Stomach (tissue), 9 donors: ENCODE results near the gene EXT2. TPM values are rescaled to one million over a fixed set of nuclear protein-coding genes. Genes with fewer than 3 reads are reported as not detected.

Source experiments
- DNase-seq, 2 donors: peaks; one replicate each; pipeline versions ENCODE4 v3.0.0 to v3.0.0-alpha.2; 2013 to 2019
- H3K27ac ChIP-seq, 5 donors: fragments of 200-600 bp in 4 of 5; sonication (generic) in 4 of 5; one replicate each; pipeline ENCODE4 v1.5.1; 2013 to 2019; ENCODE audit warnings: mild to moderate bottlenecking in 1 of 5, moderate library complexity in 1 of 5
- H3K27me3 ChIP-seq, 3 donors: fragments of 200-600 bp; sonication (generic); one replicate each; pipeline ENCODE4 v1.5.1; 2017 to 2019; ENCODE audit warnings: mixed run types in 1 of 3
- H3K36me3 ChIP-seq, 4 donors: fragments of 200-600 bp; sonication (generic); 1 replicate in 3 of 4; 2 replicates in 1 of 4; pipeline ENCODE4 v1.5.1; 2016 to 2019
- H3K4me1 ChIP-seq, 4 donors: fragments of 200-600 bp; sonication (generic); one replicate each; pipeline ENCODE4 v1.5.1; 2016 to 2019
- H3K4me3 ChIP-seq, 4 donors: fragments of 200-600 bp; sonication (generic) in 3 of 4; one replicate each; pipeline ENCODE4 v1.5.1; 2016 to 2019; ENCODE audit warnings: mild to moderate bottlenecking in 1 of 4
- H3K9me3 ChIP-seq, 4 donors: fragments of 200-600 bp; sonication (generic); one replicate each; pipeline ENCODE4 v1.5.1; 2016 to 2019
- EP300 ChIP-seq: sonication (generic); formaldehyde crosslinking; IDR thresholded peaks from one replicate; pipeline ENCODE4 v1.6.1; 2017; ENCODE audit warnings: antibody characterized with exemption
- POLR2A ChIP-seq, 4 donors: fragments of 450-650 bp; IDR thresholded peaks; one replicate each; pipeline ENCODE4 v1.6.1; 2016; ENCODE audit warnings: antibody characterized with exemption in 4 of 4, control low read depth in 2 of 4, mild to moderate bottlenecking in 1 of 4, moderate library complexity in 1 of 4
- POLR2AphosphoS5 ChIP-seq, 3 donors: sonication (generic); formaldehyde crosslinking; IDR thresholded peaks; one replicate each; pipeline ENCODE4 v1.6.1; 2016; ENCODE audit warnings: antibody characterized with exemption in 3 of 3
- WGBS, 5 donors: extraction: QIAGEN DNeasy Blood & Tissue Kit in 3 of 5; methylation state at CpG; one replicate each; pipeline versions ENCODE4 v1.1.5 to v1.1.7; 2013 to 2018; 5-methylcytosine and 5-hydroxymethylcytosine counted together
- intact Hi-C: fragments of 100-400 bp; cut with DNase I; formaldehyde crosslinking; loops from one replicate; pipeline ENCODE4 v1.15.1; 2023; ENCODE audit warnings: low total_unique reads
- polyA plus RNA-seq, 3 donors: library from polyadenylated mRNA; stranded (reverse); fragments of 200-250 nt; gene quantifications; one replicate each; pipeline ENCODE4 v1.2.3, GENCODE V29; 2013
- total RNA-seq, 5 donors: library from RNA; depleted of rRNA; stranded (reverse); fragments of >200 nt; gene quantifications; one replicate each; pipeline versions ENCODE4 v1.1.0 to v1.2.3, GENCODE V29; 2014 to 2016
- TF ChIP-seq, protein P1 (sequence below), 7 experiments: fragments of 450-650 bp in 4 of 7; fragments of 200-600 bp in 3 of 7; sonication (generic) in 3 of 7; IDR thresholded peaks; one replicate each; pipeline ENCODE4 v1.5.1; 2016 to 2019; ENCODE audit warnings: antibody characterized with exemption in 7 of 7, control low read depth in 2 of 7, mild to moderate bottlenecking in 1 of 7
- donor health status: healthy with polysubstance abuse.
- donor health status: Bipolar disorder and iron deficiency.
- donor health status: healthy.

The EXT2 gene
- total and polyA plus RNA-seq, 8 donors = 10.5 to 93.8 (median 16.0) TPM

DNA sequence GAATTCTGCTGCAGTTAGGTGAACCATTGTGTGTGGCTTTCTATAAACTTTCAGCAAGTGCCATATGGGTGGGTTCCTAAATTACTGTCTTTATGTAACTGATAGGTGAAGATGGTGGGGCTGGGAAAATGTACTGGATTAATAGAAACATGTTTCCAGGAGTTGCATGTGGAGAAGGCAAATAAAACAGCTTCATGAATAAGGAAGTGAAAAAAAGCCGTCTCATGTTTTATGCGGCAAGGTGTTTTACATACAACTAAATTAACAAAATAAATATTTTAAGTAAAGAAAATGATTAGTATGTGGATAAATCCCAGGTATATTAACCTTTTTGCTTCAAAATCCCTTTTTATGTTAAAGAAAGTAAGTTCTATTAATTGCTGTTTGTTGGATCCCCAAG is 67.2 kb downstream of the EXT2 start:
- 94 to 100% (median 98%) methylated on average over 2 of the region's 2 CpGs for WGBS, 5 donors
- intact Hi-C loops = no loop called here
- Histone ChIP-seq H3K27ac (no peak overlapping the region), H3K4me3 (no peak overlapping the region), H3K36me3 (peaks cover 0 to 6% (median 6%) of the 10 kb centered on the region in 4 donors), H3K4me1 (peaks cover 0 to 25% (median 12%) of the 10 kb centered on the region in 4 donors), H3K9me3 (peaks cover 0 to 6% (median 0%) of the 10 kb centered on the region in 4 donors), H3K27me3 (no peaks in the 10 kb centered on the region)
- no peak for DNase-seq
- no peak for TF ChIP-seq POLR2AphosphoS5 (IDR thresholded peaks at IDR 0.05)
- TF ChIP-seq, protein P1, sequence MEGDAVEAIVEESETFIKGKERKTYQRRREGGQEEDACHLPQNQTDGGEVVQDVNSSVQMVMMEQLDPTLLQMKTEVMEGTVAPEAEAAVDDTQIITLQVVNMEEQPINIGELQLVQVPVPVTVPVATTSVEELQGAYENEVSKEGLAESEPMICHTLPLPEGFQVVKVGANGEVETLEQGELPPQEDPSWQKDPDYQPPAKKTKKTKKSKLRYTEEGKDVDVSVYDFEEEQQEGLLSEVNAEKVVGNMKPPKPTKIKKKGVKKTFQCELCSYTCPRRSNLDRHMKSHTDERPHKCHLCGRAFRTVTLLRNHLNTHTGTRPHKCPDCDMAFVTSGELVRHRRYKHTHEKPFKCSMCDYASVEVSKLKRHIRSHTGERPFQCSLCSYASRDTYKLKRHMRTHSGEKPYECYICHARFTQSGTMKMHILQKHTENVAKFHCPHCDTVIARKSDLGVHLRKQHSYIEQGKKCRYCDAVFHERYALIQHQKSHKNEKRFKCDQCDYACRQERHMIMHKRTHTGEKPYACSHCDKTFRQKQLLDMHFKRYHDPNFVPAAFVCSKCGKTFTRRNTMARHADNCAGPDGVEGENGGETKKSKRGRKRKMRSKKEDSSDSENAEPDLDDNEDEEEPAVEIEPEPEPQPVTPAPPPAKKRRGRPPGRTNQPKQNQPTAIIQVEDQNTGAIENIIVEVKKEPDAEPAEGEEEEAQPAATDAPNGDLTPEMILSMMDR (IDR thresholded peaks at IDR 0.05) = no peak
- no peak for TF ChIP-seq POLR2A (IDR thresholded peaks at IDR 0.05)
- no peak for TF ChIP-seq EP300

DNA sequence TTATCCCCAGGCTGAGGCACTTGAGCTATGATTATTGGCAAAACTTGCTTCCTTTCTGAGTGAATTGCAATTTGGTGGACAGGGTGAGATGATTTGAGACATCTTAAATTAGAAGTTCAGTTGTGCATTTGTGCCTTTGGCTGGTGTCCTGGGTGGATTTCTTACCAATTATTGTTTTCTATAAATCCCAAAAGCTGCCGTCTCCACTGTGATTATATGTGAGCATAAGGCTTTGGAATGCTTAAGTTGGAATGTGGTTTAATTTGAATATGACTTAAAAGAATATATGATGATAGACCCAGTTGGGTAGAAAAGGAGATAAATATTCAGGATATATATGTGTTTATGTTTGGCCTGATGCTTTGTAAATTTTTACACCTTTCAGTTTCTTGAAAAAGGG is 70.0 kb downstream of the EXT2 start:
- intact Hi-C loops = no loop called here
- DNase-seq = no peak
- Histone ChIP-seq H3K9me3 (no peaks in the 10 kb centered on the region), H3K27me3 (no peaks in the 10 kb centered on the region), H3K36me3 (no peaks in the 10 kb centered on the region), H3K4me1 (peaks cover 0 to 25% (median 12%) of the 10 kb centered on the region in 4 donors), H3K27ac (no peak overlapping the region), H3K4me3 (no peak overlapping the region)
- TF ChIP-seq EP300 = no peak
- TF ChIP-seq POLR2AphosphoS5 (IDR thresholded peaks at IDR 0.05) = no peak
- TF ChIP-seq, protein P1 (IDR thresholded peaks at IDR 0.05) = no peak
- WGBS, 5 donors = 95 to 98% (median 97%) methylated on average over 1 of the region's 1 CpG

DNA sequence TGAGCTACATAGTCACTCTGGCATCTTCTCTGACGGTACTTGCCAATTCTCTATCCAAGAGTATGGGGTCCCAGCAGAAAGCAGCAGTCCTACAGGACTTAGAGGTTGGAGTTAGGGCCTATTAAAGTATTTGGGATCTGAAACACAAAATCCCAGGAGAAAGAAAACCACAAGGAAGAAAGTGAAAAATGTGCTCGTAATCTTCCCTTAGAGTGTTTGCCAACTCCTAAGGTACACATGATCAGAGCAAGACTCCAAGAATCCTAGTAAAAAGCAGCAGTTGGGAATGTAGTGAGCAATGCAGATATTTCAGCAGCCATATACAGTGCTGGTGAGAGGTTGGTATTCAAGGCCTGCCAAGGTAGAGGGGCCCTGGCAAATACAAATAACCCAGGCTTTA is 71.6 kb downstream of the EXT2 start:
- TF ChIP-seq POLR2AphosphoS5 (IDR thresholded peaks at IDR 0.05) (peak in 1 of 3 donors; percentile 17), EP300 (no peak)
- Histone ChIP-seq H3K27me3 (no peaks in the 10 kb centered on the region), H3K36me3 (peaks cover 0 to 9% (median 5%) of the 10 kb centered on the region in 4 donors), H3K9me3 (no peaks in the 10 kb centered on the region), H3K4me1 (peaks cover 0 to 25% (median 12%) of the 10 kb centered on the region in 4 donors), H3K27ac (no peak overlapping the region), H3K4me3 (no peak overlapping the region)
- DNase-seq = peak in 1 of 2 donors; percentile 28
- intact Hi-C loops = no loop called here
- 39 to 65% (median 57%) methylated on average over 2 of the region's 2 CpGs for WGBS, 5 donors

DNA sequence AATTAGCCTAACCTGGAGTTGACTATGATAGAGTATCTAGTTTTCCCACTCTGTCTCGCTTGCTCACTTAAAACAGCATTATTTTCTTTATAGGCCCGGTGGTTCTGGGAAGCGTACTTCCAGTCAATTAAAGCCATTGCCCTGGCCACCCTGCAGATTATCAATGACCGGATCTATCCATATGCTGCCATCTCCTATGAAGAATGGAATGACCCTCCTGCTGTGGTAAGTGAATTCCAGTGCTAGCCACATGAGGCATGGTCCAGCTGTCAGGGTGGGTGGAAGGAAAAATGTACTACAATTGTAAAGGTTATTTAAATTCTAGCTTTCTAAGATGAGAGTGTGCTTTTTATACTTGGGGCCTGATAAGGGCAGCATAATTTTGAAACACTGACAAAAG is 76.0 kb downstream of the EXT2 start:
- Histone ChIP-seq H3K27ac (no peak overlapping the region), H3K4me3 (no peak overlapping the region), H3K4me1 (peaks cover 0 to 11% (median 9%) of the 10 kb centered on the region in 4 donors), H3K9me3 (no peaks in the 10 kb centered on the region), H3K36me3 (peaks cover 0 to 30% (median 19%) of the 10 kb centered on the region in 4 donors), H3K27me3 (no peaks in the 10 kb centered on the region)
- WGBS, 5 donors = 89 to 92% (median 92%) methylated on average over 4 of the region's 4 CpGs
- intact Hi-C loops = no loop called here
- no peak for TF ChIP-seq EP300
- TF ChIP-seq, protein P1 (IDR thresholded peaks at IDR 0.05) = no peak
- no peak for DNase-seq

DNA sequence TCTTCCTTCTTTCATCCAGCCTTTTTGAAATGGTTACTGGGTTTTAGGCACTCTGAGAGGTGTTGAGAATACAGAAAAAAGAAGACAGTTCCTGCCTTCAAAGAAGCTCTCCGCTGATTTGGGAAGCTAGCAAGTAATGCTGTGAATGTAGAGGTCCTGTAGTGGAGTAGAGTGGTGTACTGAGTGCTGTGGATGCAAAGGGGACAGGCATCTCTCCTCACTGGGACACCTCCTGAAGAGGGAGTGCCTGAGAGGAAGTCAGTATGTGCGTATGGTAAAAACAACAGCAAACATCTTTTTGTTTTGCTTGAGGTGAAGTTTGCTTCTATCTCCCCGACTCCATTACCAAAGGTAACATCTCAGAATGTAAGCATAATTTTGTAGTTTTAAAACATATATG is 77.5 kb downstream of the EXT2 start:
- DNase-seq = no peak
- Histone ChIP-seq H3K36me3 (peaks cover 0 to 30% (median 19%) of the 10 kb centered on the region in 4 donors), H3K27me3 (no peaks in the 10 kb centered on the region), H3K4me1 (no peaks in the 10 kb centered on the region), H3K4me3 (no peak overlapping the region), H3K27ac (no peak overlapping the region), H3K9me3 (no peaks in the 10 kb centered on the region)
- WGBS, 5 donors = 94 to 99% (median 97%) methylated on average over 3 of the region's 3 CpGs
- no peak for TF ChIP-seq EP300
- TF ChIP-seq, protein P1 (IDR thresholded peaks at IDR 0.05) = no peak
- no peak for TF ChIP-seq POLR2AphosphoS5 (IDR thresholded peaks at IDR 0.05)
- TF ChIP-seq POLR2A (IDR thresholded peaks at IDR 0.05) = no peak
- intact Hi-C loops = no loop called here
